Measurements from ENCODE around the gene EPB41L3.

GRCh38 chr18:5452943-5453443 is 90.8 kb downstream of the EPB41L3 start:
- TF ChIP-seq CTCF (IDR thresholded peaks at IDR 0.05; ENCODE audit: low read length) (no peak), EZH2 (IDR thresholded peaks at IDR 0.05; ENCODE audit: borderline replicate concordance, low read length) (no peak)

All from OCI-LY1 (cell line).